Measurements from ENCODE around the gene NTSR1.

The NTSR1 gene

GRCh38 chr20:62742550-62742949 lies 33.9 kb downstream of the NTSR1 start:
- no peak for DNase-seq

GRCh38 chr20:62742979-62743776 lies 34.5 kb downstream of the NTSR1 start:
- no peak for DNase-seq

GRCh38 chr20:62743777-62744317 lies 35.2 kb downstream of the NTSR1 start:
- no peak for DNase-seq

- no peak for DNase-seq
Observed at GRCh38 chr20:62744741-62745191, 36.1 kb downstream of the NTSR1 start.

- DNase-seq = no peak
Observed at GRCh38 chr20:62745279-62745951, 36.8 kb downstream of the NTSR1 start.

GRCh38 chr20:62745952-62746288 lies 37.3 kb downstream of the NTSR1 start:
- no peak for DNase-seq

- DNase-seq = no peak
Observed at GRCh38 chr20:62748311-62748710, 39.7 kb downstream of the NTSR1 start.

GRCh38 chr20:62749851-62750445 lies 41.3 kb downstream of the NTSR1 start:
- DNase-seq = no peak

- no peak for DNase-seq
Observed at GRCh38 chr20:62751551-62752150, 43.0 kb downstream of the NTSR1 start.

GRCh38 chr20:62752181-62752670 lies 43.6 kb downstream of the NTSR1 start:
- DNase-seq = no peak

- DNase-seq = no peak
Observed at GRCh38 chr20:62752671-62753501, 44.2 kb downstream of the NTSR1 start.

GRCh38 chr20:62753626-62754025 lies 45.0 kb downstream of the NTSR1 start:
- no peak for DNase-seq

GRCh38 chr20:62754122-62754990 lies 45.7 kb downstream of the NTSR1 start:
- no peak for DNase-seq

GRCh38 chr20:62754991-62755356 lies 46.3 kb downstream of the NTSR1 start:
- no peak for DNase-seq

- no peak for DNase-seq
Observed at GRCh38 chr20:62755817-62756724, 47.4 kb downstream of the NTSR1 start.

- no peak for DNase-seq
Observed at GRCh38 chr20:62758226-62758912, 49.7 kb downstream of the NTSR1 start.

GRCh38 chr20:62759981-62760431 lies 51.4 kb downstream of the NTSR1 start:
- no peak for DNase-seq

- no peak for DNase-seq
Observed at GRCh38 chr20:62760471-62760855, 51.8 kb downstream of the NTSR1 start.
